Loucy (cell line): ENCODE data around the gene RFTN2.
"Not testable (repeated sequence)": the region's sequence is repeated elsewhere in the genome, so short reads cannot be mapped to it uniquely, and the experiment has no call there.

Source experiments
- EZH2phosphoT487 ChIP-seq: fragments of 200-600 bp; IDR thresholded peaks from 2 replicates; pipeline ENCODE4 v1.6.1; 2018; ENCODE audit warnings: antibody characterized with exemption, mild to moderate bottlenecking, moderate library complexity, borderline replicate concordance
- TF ChIP-seq, protein P1 (sequence below): fragments of 200-600 bp; sonication (generic); conservative IDR thresholded peaks from 2 replicates; pipeline ENCODE4 v1.5.1; 2014; ENCODE audit warnings: mild to moderate bottlenecking, antibody characterized with exemption, low read length

- TF ChIP-seq, protein P1, sequence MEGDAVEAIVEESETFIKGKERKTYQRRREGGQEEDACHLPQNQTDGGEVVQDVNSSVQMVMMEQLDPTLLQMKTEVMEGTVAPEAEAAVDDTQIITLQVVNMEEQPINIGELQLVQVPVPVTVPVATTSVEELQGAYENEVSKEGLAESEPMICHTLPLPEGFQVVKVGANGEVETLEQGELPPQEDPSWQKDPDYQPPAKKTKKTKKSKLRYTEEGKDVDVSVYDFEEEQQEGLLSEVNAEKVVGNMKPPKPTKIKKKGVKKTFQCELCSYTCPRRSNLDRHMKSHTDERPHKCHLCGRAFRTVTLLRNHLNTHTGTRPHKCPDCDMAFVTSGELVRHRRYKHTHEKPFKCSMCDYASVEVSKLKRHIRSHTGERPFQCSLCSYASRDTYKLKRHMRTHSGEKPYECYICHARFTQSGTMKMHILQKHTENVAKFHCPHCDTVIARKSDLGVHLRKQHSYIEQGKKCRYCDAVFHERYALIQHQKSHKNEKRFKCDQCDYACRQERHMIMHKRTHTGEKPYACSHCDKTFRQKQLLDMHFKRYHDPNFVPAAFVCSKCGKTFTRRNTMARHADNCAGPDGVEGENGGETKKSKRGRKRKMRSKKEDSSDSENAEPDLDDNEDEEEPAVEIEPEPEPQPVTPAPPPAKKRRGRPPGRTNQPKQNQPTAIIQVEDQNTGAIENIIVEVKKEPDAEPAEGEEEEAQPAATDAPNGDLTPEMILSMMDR: not testable (repeated sequence)
- TF ChIP-seq EZH2phosphoT487: not testable (repeated sequence)
Measured at GRCh38 chr2:197696571-197696970, 21.2 kb upstream of the RFTN2 start.
